ENCODE data around the gene DAPL1.

- TF ChIP-seq, protein P1, sequence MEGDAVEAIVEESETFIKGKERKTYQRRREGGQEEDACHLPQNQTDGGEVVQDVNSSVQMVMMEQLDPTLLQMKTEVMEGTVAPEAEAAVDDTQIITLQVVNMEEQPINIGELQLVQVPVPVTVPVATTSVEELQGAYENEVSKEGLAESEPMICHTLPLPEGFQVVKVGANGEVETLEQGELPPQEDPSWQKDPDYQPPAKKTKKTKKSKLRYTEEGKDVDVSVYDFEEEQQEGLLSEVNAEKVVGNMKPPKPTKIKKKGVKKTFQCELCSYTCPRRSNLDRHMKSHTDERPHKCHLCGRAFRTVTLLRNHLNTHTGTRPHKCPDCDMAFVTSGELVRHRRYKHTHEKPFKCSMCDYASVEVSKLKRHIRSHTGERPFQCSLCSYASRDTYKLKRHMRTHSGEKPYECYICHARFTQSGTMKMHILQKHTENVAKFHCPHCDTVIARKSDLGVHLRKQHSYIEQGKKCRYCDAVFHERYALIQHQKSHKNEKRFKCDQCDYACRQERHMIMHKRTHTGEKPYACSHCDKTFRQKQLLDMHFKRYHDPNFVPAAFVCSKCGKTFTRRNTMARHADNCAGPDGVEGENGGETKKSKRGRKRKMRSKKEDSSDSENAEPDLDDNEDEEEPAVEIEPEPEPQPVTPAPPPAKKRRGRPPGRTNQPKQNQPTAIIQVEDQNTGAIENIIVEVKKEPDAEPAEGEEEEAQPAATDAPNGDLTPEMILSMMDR (conservative IDR thresholded peaks at IDR 0.05; ENCODE audit: low read length) = no peak
- no peak for TF ChIP-seq EZH2phosphoT487 (IDR thresholded peaks at IDR 0.05; ENCODE audit: borderline replicate concordance, low read depth, low read length)
Observed at GRCh38 chr2:158828378-158829164, 33.5 kb downstream of the DAPL1 start.
